Esophagus squamous epithelium (tissue), 5 donors: ENCODE measurements around the gene SLBP. TPM values are rescaled to one million over a fixed set of nuclear protein-coding genes. Genes with fewer than 3 reads are reported as not detected.

Experiments used
- DNase-seq: peaks from one replicate; lab custom pipeline; 2025; lab: John Stamatoyannopoulos, UW
- H3K27ac ChIP-seq, 4 donors: fragments of 200-600 bp; sonication (generic); one replicate each; pipeline ENCODE4 v1.5.1; 2016 to 2019; ENCODE audit warnings: mild to moderate bottlenecking in 1 of 4
- H3K27me3 ChIP-seq, 4 donors: fragments of 200-600 bp; sonication (generic); 1 replicate in 3 of 4; 2 replicates in 1 of 4; pipeline versions ENCODE4 v1.5.1 to v1.6.0; 2017 to 2021; ENCODE audit warnings: antibody characterized with exemption in 1 of 4
- H3K36me3 ChIP-seq, 3 donors: fragments of 200-600 bp; sonication (generic); one replicate each; pipeline ENCODE4 v1.5.1; 2016 to 2019
- H3K4me1 ChIP-seq, 3 donors: fragments of 200-600 bp; sonication (generic); one replicate each; pipeline ENCODE4 v1.5.1; 2017 to 2019
- H3K4me3 ChIP-seq, 4 donors: fragments of 200-600 bp; sonication (generic); 1 replicate in 3 of 4; 2 replicates in 1 of 4; pipeline ENCODE4 v1.5.1; 2016 to 2019; ENCODE audit warnings: mild to moderate bottlenecking in 2 of 4, moderate library complexity in 1 of 4
- H3K9me3 ChIP-seq, 3 donors: fragments of 200-600 bp; sonication (generic); one replicate each; pipeline ENCODE4 v1.5.1; 2016 to 2019
- POLR2A ChIP-seq, 4 donors: fragments of 450-650 bp; IDR thresholded peaks; one replicate each; pipeline ENCODE4 v1.6.1; 2017; ENCODE audit warnings: antibody characterized with exemption in 4 of 4, mild to moderate bottlenecking in 4 of 4, moderate library complexity in 3 of 4
- WGBS, 2 donors: methylation state at CpG; one replicate each; pipeline ENCODE4 v1.1.5; 2018; 5-methylcytosine and 5-hydroxymethylcytosine counted together
- intact Hi-C: fragments of 100-400 bp; cut with DNase I; formaldehyde crosslinking; loops from one replicate; pipeline ENCODE4 v1.15.0; 2022
- total RNA-seq, 4 donors: library from RNA; depleted of rRNA; stranded (reverse); fragments of >200 nt; gene quantifications; one replicate each; pipeline ENCODE4 v1.1.0, GENCODE V29; 2016
- TF ChIP-seq, protein P1 (sequence below), 6 experiments: fragments of 450-650 bp in 4 of 6; fragments of 200-600 bp in 2 of 6; sonication (generic) in 2 of 6; IDR thresholded peaks; one replicate each; pipeline ENCODE4 v1.5.1; 2016 to 2019; ENCODE audit warnings: antibody characterized with exemption in 6 of 6, mild to moderate bottlenecking in 4 of 6, moderate library complexity in 4 of 6
- donor health status: DM: yes; HTN: yes; CAD: no.

Gene SLBP
- total RNA-seq, 4 donors from 2014 or later, result 32.4 to 60.1 (median 48.6) TPM

DNA sequence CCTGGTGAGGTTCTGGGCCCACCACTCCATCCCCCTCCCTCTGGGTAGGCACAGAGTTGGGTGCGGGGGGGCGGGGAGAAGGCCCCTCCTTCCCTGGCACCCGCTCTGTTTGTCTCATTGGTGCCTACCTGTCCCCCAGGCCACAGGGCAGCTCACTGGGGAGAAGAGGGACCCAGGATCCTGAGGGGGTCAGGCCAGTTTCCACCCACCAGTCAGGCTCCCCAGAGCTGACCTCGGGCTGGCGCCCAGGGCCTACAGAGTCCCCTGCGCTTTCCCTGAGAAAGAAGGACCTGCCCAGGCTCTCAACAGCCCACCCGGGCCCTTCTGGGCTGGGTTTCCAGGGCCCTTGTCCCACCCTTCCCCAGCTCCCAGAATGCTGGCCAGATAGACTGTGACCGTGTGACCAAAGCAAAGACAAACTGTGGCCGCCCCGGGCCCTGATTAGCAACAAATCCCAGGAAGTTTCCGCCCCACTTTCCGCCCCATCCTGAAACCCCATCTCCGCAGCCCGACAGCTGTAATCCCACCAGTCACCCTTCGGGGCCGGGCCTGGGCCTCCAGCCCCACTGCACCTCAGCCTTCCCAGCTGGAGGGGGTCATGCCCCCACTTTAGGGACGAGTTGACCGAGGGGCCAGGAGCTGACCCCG is 47.2 kb upstream of the SLBP start:
- no peaks in the 10 kb centered on the region for H3K36me3 ChIP-seq
- H3K4me1 ChIP-seq, result peaks cover 71 to 100% (median 73%) of the 10 kb centered on the region in 3 donors
- H3K9me3 ChIP-seq, result no peaks in the 10 kb centered on the region
- WGBS, 2 donors, result 0 to 42% methylated on average over 1 to 8 of the region's 19 CpGs
- H3K27me3 ChIP-seq, result peaks cover 0 to 15% (median 0%) of the 10 kb centered on the region in 4 donors
- H3K27ac ChIP-seq, result peak overlapping the region; percentile 84 to 94 (median 91)
- TF ChIP-seq, protein P1, sequence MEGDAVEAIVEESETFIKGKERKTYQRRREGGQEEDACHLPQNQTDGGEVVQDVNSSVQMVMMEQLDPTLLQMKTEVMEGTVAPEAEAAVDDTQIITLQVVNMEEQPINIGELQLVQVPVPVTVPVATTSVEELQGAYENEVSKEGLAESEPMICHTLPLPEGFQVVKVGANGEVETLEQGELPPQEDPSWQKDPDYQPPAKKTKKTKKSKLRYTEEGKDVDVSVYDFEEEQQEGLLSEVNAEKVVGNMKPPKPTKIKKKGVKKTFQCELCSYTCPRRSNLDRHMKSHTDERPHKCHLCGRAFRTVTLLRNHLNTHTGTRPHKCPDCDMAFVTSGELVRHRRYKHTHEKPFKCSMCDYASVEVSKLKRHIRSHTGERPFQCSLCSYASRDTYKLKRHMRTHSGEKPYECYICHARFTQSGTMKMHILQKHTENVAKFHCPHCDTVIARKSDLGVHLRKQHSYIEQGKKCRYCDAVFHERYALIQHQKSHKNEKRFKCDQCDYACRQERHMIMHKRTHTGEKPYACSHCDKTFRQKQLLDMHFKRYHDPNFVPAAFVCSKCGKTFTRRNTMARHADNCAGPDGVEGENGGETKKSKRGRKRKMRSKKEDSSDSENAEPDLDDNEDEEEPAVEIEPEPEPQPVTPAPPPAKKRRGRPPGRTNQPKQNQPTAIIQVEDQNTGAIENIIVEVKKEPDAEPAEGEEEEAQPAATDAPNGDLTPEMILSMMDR (IDR thresholded peaks at IDR 0.05), result peak in 1 of 6 experiments; percentile 35
- no peak for TF ChIP-seq POLR2A (IDR thresholded peaks at IDR 0.05)
- peak overlapping the region in 2 of 4 donors; percentile 2 to 22 for H3K4me3 ChIP-seq
- intact Hi-C loops, result no loop called here
- no peak for DNase-seq

DNA sequence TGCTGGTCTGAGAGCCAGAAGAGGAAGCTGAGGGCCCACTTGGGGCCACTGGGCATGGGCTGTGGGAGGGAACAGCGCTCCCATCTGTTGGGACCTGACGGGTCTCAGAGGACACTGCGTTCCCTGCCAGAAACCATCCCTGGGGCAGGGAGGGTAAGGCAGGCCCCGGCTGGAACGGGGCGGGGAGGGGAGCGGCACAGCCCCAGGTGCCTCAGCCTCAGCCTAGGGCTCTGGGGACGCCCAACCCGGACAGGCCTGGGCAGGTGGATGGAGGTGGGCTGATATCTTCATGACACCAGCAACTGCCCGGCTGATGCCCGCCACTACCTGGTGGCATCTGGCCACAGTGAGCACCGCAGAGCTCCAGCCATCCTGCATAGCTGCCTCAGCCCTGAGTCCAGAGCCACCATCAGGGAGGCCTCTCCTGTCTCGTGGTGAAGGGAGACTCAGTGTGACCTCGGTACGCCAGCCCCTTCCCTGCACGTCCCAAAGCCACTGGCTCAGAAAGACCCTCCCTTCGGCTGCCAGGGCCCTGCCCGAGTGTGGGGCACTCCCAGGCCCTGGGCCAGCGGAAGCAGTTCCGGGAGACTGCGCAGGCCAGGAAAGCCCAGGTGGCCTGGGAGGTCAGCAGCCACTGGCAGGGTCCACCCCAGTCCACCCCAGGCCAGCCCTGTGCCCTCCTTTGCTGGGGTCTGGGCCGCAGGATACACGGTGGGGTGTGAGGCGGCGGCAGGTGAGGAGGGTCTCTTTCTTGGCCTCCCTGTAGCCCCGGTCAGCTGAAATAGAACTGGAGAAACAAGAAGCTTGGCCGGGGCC is 46.4 kb upstream of the SLBP start:
- Histone ChIP-seq H3K4me3 (peak overlapping the region in 3 of 4 donors; percentile 2 to 31 (median 22)), H3K27ac (peak overlapping the region; percentile 84 to 94 (median 91)), H3K4me1 (peaks cover 72 to 100% (median 74%) of the 10 kb centered on the region in 3 donors), H3K27me3 (peaks cover 0 to 11% (median 0%) of the 10 kb centered on the region in 4 donors), H3K36me3 (no peaks in the 10 kb centered on the region), H3K9me3 (no peaks in the 10 kb centered on the region)
- intact Hi-C loops, result no loop called here
- DNase-seq, result no peak
- peak in 1 of 4 donors; percentile 7 for TF ChIP-seq POLR2A (IDR thresholded peaks at IDR 0.05)
- TF ChIP-seq, protein P1 (IDR thresholded peaks at IDR 0.05), result peak in 1 of 6 experiments; percentile 20
- WGBS, 2 donors, result 20 to 57% methylated on average over 1 to 5 of the region's 27 CpGs

DNA sequence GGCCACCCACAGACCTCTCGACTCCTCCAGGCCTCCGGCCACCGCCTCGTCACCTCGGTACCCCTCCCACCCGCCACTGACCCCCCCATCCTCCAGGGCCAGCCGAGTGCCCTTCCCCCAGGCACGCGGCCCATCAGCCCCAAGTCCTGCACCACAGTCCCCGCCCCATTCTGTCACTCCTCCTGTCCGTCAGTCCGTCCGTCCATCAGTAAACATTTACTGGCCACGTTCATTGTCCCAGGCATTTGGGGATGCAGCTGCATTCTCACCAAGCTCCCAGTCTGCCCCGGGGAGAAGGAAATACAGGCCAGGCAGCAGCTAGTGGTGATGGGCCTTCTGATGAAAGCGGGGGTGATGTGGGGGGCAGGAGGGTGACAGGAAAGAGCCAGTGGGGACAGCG is 45.7 kb upstream of the SLBP start:
- Histone ChIP-seq H3K27ac (peak overlapping the region; percentile 84 to 94 (median 91)), H3K27me3 (peaks cover 0 to 5% (median 0%) of the 10 kb centered on the region in 4 donors), H3K36me3 (no peaks in the 10 kb centered on the region), H3K4me3 (peak overlapping the region in 2 of 4 donors; percentile 9 to 26), H3K9me3 (no peaks in the 10 kb centered on the region), H3K4me1 (peaks cover 72 to 100% (median 77%) of the 10 kb centered on the region in 3 donors)
- 32 to 54% methylated on average over 4 to 6 of the region's 17 CpGs for WGBS, 2 donors
- intact Hi-C loops, result no loop called here
- no peak for TF ChIP-seq POLR2A (IDR thresholded peaks at IDR 0.05)
- TF ChIP-seq, protein P1 (IDR thresholded peaks at IDR 0.05), result no peak
- DNase-seq, result no peak

DNA sequence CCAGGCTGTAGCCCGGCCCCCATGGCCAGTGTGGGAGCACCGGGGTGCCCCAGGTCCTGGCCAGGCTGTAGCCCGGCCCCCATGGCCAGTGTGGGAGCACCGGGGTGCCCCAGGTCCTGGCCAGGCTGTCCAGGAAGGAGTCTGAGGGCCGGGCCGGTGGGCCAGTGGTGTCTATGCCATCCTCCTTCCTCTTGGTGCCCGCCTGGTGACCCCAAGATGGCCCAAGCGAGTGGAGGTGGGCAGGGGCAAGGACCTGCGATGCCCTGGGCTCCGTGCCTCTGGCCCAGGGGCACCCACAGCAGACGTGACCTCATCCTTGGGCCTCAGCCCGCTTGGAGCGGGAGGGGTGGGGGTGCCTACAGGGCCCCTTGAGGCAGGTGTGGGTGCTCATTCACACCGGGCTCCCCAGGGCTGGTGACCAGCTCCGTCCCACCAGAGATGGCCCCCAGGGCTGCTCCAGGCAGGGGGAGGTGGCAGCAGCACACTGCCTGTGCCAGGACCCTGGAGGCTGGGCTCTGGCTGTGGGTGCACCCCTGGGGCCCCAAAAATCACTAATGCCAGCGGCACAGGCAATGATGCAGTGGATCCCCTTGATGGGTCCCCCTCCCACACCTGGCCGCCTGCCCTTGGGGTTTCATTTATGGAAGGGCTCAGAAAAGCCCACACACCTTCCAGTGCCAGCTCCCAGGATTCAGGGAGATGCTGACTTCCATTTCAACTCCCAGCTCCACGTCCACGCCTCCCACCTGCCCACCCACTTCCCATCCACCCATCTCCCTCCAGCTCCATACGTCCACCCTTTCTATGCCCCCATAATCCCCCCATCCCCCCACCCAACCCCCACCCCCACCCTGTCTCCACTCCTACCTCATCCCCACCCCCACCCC is 45.0 kb upstream of the SLBP start:
- Histone ChIP-seq H3K27ac (peak overlapping the region; percentile 10 to 94 (median 91)), H3K9me3 (no peaks in the 10 kb centered on the region), H3K36me3 (no peaks in the 10 kb centered on the region), H3K27me3 (no peaks in the 10 kb centered on the region), H3K4me1 (peaks cover 79 to 100% (median 84%) of the 10 kb centered on the region in 3 donors), H3K4me3 (peak overlapping the region in 2 of 4 donors; percentile 9 to 21)
- no peak for TF ChIP-seq POLR2A (IDR thresholded peaks at IDR 0.05)
- TF ChIP-seq, protein P1 (IDR thresholded peaks at IDR 0.05), result no peak
- no peak for DNase-seq
- 44 to 46% methylated on average over 4 to 7 of the region's 20 CpGs for WGBS, 2 donors
- intact Hi-C loops, result no loop called here
